Fibroblast of the aortic adventitia (primary cell): ENCODE measurements around the gene URGCP. TPM values are rescaled to one million over a fixed set of nuclear protein-coding genes. Genes with fewer than 3 reads are reported as not detected.
"Not testable (repeated sequence)": the region's sequence is repeated elsewhere in the genome, so short reads cannot be mapped to it uniquely, and the experiment has no call there.

Experiments
- DNase-seq: peaks from one replicate; pipeline ENCODE4 v3.0.0-alpha.2; 2010; ENCODE audit warnings: low read depth
- H3K4me3 ChIP-seq: 2 replicates; pipeline ENCODE4 v1.5.1; 2011; ENCODE audit warnings: low read depth, mild to moderate bottlenecking, control low read depth, low read length, moderate library complexity
- small RNA-seq: library from RNA; depleted of rRNA; stranded (forward); fragments of <200 nt; gene quantifications from one replicate; pipeline ENCODE3, GENCODE V24; 2012
- total RNA-seq: library from RNA; depleted of rRNA; stranded (reverse); fragments of >200 nt; gene quantifications from 2 replicates; pipeline ENCODE4 v1.2.3, GENCODE V29; 2012; ENCODE audit warnings: low replicate concordance
- TF ChIP-seq, protein P1 (sequence below): IDR thresholded peaks from 2 replicates; pipeline ENCODE4 v1.5.1; 2011; ENCODE audit warnings: mild to moderate bottlenecking, low read length, control low read depth, inconsistent platforms; ENCODE audit not compliant: insufficient read depth

URGCP gene
- total RNA-seq, 1 donor: 24.7 TPM

- H3K4me3 ChIP-seq: no peak overlapping the region
- DNase-seq: no peak
- TF ChIP-seq, protein P1, sequence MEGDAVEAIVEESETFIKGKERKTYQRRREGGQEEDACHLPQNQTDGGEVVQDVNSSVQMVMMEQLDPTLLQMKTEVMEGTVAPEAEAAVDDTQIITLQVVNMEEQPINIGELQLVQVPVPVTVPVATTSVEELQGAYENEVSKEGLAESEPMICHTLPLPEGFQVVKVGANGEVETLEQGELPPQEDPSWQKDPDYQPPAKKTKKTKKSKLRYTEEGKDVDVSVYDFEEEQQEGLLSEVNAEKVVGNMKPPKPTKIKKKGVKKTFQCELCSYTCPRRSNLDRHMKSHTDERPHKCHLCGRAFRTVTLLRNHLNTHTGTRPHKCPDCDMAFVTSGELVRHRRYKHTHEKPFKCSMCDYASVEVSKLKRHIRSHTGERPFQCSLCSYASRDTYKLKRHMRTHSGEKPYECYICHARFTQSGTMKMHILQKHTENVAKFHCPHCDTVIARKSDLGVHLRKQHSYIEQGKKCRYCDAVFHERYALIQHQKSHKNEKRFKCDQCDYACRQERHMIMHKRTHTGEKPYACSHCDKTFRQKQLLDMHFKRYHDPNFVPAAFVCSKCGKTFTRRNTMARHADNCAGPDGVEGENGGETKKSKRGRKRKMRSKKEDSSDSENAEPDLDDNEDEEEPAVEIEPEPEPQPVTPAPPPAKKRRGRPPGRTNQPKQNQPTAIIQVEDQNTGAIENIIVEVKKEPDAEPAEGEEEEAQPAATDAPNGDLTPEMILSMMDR: no peak
Measured at GRCh38 chr7:43843296-43843695, 63.1 kb downstream of the URGCP start.

GRCh38 chr7:43838201-43838658 lies 68.2 kb downstream of the URGCP start:
- DNase-seq: no peak
- TF ChIP-seq, protein P1: no peak
- no peak overlapping the region for H3K4me3 ChIP-seq

- DNase-seq: peak; percentile 21
- TF ChIP-seq, protein P1: no peak
- H3K4me3 ChIP-seq: no peak overlapping the region
Measured at GRCh38 chr7:43834463-43835251, 71.7 kb downstream of the URGCP start.

DNA sequence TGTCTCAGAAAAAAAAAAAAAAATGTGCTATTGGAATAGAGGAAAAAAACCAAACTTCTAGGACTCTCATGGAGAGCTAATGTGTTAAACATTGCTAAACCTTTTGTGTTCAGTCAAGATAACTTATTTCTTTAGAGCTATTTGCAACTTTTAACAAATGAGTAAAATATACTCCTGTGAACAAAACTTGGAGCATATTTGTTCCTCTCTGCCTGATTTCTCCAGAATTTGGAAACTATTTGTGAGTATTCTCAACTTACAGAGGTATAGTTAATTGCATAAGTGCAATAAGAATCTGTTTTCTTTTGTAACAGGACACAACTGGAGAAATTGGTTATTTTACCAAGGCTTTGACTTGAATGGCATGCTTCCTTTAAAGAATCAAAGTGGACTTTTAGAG lies 75.5 kb downstream of the URGCP start:
- DNase-seq, H3K4me3 ChIP-seq: not testable (repeated sequence)

Small RNA genes within 50 kb of the gene (small RNA-seq; reads per million reads assigned to genes)
- not detected for gene MRPS24

Other genes with a start within 250 kb of the URGCP start
- 13.2 and 71.4 TPM in 2 replicates for gene COA1, start 177.1 kb downstream of the URGCP start, total RNA-seq
- 24.0 and 60.3 TPM in 2 replicates for gene BLVRA, start 147.9 kb downstream of the URGCP start, total RNA-seq
- 82.1 and 137 TPM in 2 replicates for gene MRPS24, start 37.1 kb downstream of the URGCP start, total RNA-seq
- 12.0 and 32.3 TPM in 2 replicates for gene UBE2D4, start 19.8 kb upstream of the URGCP start, total RNA-seq
- not detected in 2 replicates for gene SPDYE1, start 91.3 kb upstream of the URGCP start, total RNA-seq
- 73.0 and 110 TPM in 2 replicates for gene DBNL, start 138.1 kb upstream of the URGCP start, total RNA-seq
- not detected in 2 replicates for gene PGAM2, start 159.0 kb upstream of the URGCP start, total RNA-seq
- gene POLM, start 175.9 kb upstream of the URGCP start, total RNA-seq: 18.1 and 59.9 TPM in 2 replicates
- gene AEBP1, start 197.7 kb upstream of the URGCP start, total RNA-seq: 168 and 234 TPM in 2 replicates
- gene POLD2, start 217.0 kb upstream of the URGCP start, total RNA-seq: 66.6 and 87.9 TPM in 2 replicates
- gene MYL7, start 234.7 kb upstream of the URGCP start, total RNA-seq: not detected in 2 replicates